ENCODE data around the gene WWOX.
"Not testable (repeated sequence)": the region's sequence is repeated elsewhere in the genome, so short reads cannot be mapped to it uniquely, and the experiment has no call there.

GRCh38 chr16:79225994-79226393, 1126.5 kb downstream of the WWOX start:
- TF ChIP-seq POLR2A (IDR thresholded peaks at IDR 0.05; ENCODE audit: low read length); GATA1 (IDR thresholded peaks at IDR 0.05; ENCODE audit: low read depth, low read length): not testable (repeated sequence)
